Stimulated activated CD8-positive, alpha-beta memory T cell treated with anti-CD3 and anti-CD28 coated beads, Interleukin-12 subunit alpha, Interleukin-12 subunit beta, amount 100 ng/mL, for 24 hours (primary cell): Measurements from ENCODE around the gene SCN3B.

Experiments
- DNase-seq: peaks from one replicate; pipeline ENCODE4 v3.0.0-alpha.2; 2020; ENCODE audit errors: extremely low read depth

SCN3B gene

GRCh38 chr11:123594921-123595320 lies 59.5 kb downstream of the SCN3B start:
- no peak for DNase-seq

GRCh38 chr11:123594188-123594901 lies 60.1 kb downstream of the SCN3B start:
- DNase-seq, result no peak

- DNase-seq, result no peak
Observed at GRCh38 chr11:123593570-123593969, 60.9 kb downstream of the SCN3B start.

- no peak for DNase-seq
Observed at GRCh38 chr11:123590296-123590912, 64.0 kb downstream of the SCN3B start.

- DNase-seq, result no peak
Observed at GRCh38 chr11:123588864-123589262, 65.6 kb downstream of the SCN3B start.

- no peak for DNase-seq
Observed at GRCh38 chr11:123588117-123588863, 66.1 kb downstream of the SCN3B start.

- DNase-seq, result no peak
Observed at GRCh38 chr11:123587559-123587958, 66.9 kb downstream of the SCN3B start.

- DNase-seq, result no peak
Observed at GRCh38 chr11:123587044-123587443, 67.4 kb downstream of the SCN3B start.

GRCh38 chr11:123586568-123586967 lies 67.9 kb downstream of the SCN3B start:
- DNase-seq, result no peak

- no peak for DNase-seq
Observed at GRCh38 chr11:123585706-123586105, 68.7 kb downstream of the SCN3B start.

GRCh38 chr11:123585206-123585605 lies 69.2 kb downstream of the SCN3B start:
- DNase-seq, result no peak

- DNase-seq, result no peak
Observed at GRCh38 chr11:123584737-123585136, 69.7 kb downstream of the SCN3B start.

- DNase-seq, result no peak
Observed at GRCh38 chr11:123584186-123584585, 70.2 kb downstream of the SCN3B start.

- no peak for DNase-seq
Observed at GRCh38 chr11:123582992-123583504, 71.4 kb downstream of the SCN3B start.

GRCh38 chr11:123581651-123582399 lies 72.6 kb downstream of the SCN3B start:
- no peak for DNase-seq

- DNase-seq, result peak; percentile 9
Observed at GRCh38 chr11:123580557-123581275, 73.7 kb downstream of the SCN3B start.

GRCh38 chr11:123580137-123580536 lies 74.3 kb downstream of the SCN3B start:
- DNase-seq, result no peak

- DNase-seq, result no peak
Observed at GRCh38 chr11:123579482-123579812, 75.0 kb downstream of the SCN3B start.
